IMR-90 (cell line): ENCODE measurements around the gene MACF1. TPM values are rescaled to one million over a fixed set of nuclear protein-coding genes. Genes with fewer than 3 reads are reported as not detected.

Source experiments
- ATAC-seq: fragments of 200-7000 bp; cut with Tn5 transposase; 2 replicates; pipeline ENCODE4 v1.9.1; 2020; ENCODE audit warnings: low read depth, mild to moderate bottlenecking, moderate library complexity
- BruUV-seq: library from RNA; stranded (reverse); fragments of 400-500 nt; replicated peaks from 2 replicates; lab custom pipeline; 2021; lab: Mats Ljungman, UMichigan
- CTCF ChIA-PET: fragments of 300-600 bp; formaldehyde crosslinking; extraction: SDS; loops from one replicate; lab custom pipeline; 2021; ENCODE audit warnings: antibody characterized with exemption; lab: Yijun Ruan, JAX
- POLR2A ChIA-PET: fragments of 300-600 bp; sonication (Branson Sonifier 250); formaldehyde crosslinking; loops from one replicate; lab custom pipeline; 2022; ENCODE audit warnings: antibody characterized with exemption; ENCODE audit not compliant: unreplicated experiment; lab: Charles Lee
- DNase-seq: peaks from one replicate; pipeline ENCODE4 v3.0.0; 2013
- H2AFZ ChIP-seq: replicated peaks from 2 replicates; pipeline ENCODE3; 2013; ENCODE audit warnings: low read length, mild to moderate bottlenecking; ENCODE audit not compliant: poor library complexity
- H2AK5ac ChIP-seq: 2 replicates; pipeline ENCODE4 v1.6.1; 2013; ENCODE audit warnings: low read depth, low read length, inconsistent platforms
- H2AK9ac ChIP-seq: replicated peaks from 2 replicates; pipeline ENCODE3; 2013; ENCODE audit warnings: mild to moderate bottlenecking, low read depth, low read length, moderate library complexity; ENCODE audit not compliant: poor library complexity
- H2BK120ac ChIP-seq: 2 replicates; pipeline ENCODE4 v1.6.1; 2013; ENCODE audit warnings: low read depth, low read length, inconsistent platforms
- H2BK15ac ChIP-seq: 3 replicates; pipeline ENCODE4 v1.6.1; 2013; ENCODE audit warnings: low read depth, low read length, inconsistent platforms
- H2BK20ac ChIP-seq: 2 replicates; pipeline ENCODE4 v1.6.1; 2013; ENCODE audit warnings: low read depth, mild to moderate bottlenecking, inconsistent platforms, low read length, moderate library complexity
- H2BK5ac ChIP-seq: 2 replicates; pipeline ENCODE4 v1.6.1; 2013; ENCODE audit warnings: mild to moderate bottlenecking, low read depth, low read length, inconsistent platforms; ENCODE audit not compliant: poor library complexity, severe bottlenecking
- H3K14ac ChIP-seq: replicated peaks from 2 replicates; pipeline ENCODE4 v1.6.1; 2013; ENCODE audit warnings: low read depth, low read length, inconsistent platforms
- H3K18ac ChIP-seq: 2 replicates; pipeline ENCODE4 v1.6.1; 2013; ENCODE audit warnings: low read depth, low read length, control low read depth
- H3K23ac ChIP-seq: 2 replicates; pipeline ENCODE4 v1.6.1; 2013; ENCODE audit warnings: low read depth, low read length, inconsistent platforms
- H3K27ac ChIP-seq: 2 replicates; pipeline ENCODE4 v1.5.1; 2013; ENCODE audit warnings: mild to moderate bottlenecking, control low read depth, low read length; ENCODE audit not compliant: insufficient read depth
- H3K27me3 ChIP-seq: 2 replicates; pipeline ENCODE4 v1.6.1; 2013; ENCODE audit warnings: low read length; ENCODE audit not compliant: control insufficient read depth, insufficient read depth
- H3K36me3 ChIP-seq: 2 replicates; pipeline ENCODE4 v1.6.1; 2013; ENCODE audit warnings: low read length, mixed read lengths; ENCODE audit not compliant: control insufficient read depth, insufficient read depth
- H3K4ac ChIP-seq: 2 replicates; pipeline ENCODE4 v1.6.1; 2013; ENCODE audit warnings: low read depth, low read length, inconsistent platforms
- H3K4me1 ChIP-seq: 2 replicates; pipeline ENCODE4 v1.6.1; 2013; ENCODE audit warnings: low read length, mixed read lengths; ENCODE audit not compliant: control insufficient read depth, insufficient read depth
- H3K4me2 ChIP-seq: 2 replicates; pipeline ENCODE4 v1.6.1; 2013; ENCODE audit warnings: low read depth, mild to moderate bottlenecking, control low read depth, low read length, moderate library complexity
- H3K4me3 ChIP-seq: 2 replicates; pipeline ENCODE4 v1.5.1; 2013; ENCODE audit warnings: low read depth, mild to moderate bottlenecking, control low read depth, low read length, moderate library complexity; ENCODE audit not compliant: insufficient read depth
- H3K56ac ChIP-seq: 2 replicates; pipeline ENCODE4 v1.6.1; 2013; ENCODE audit warnings: low read length, inconsistent platforms; ENCODE audit not compliant: insufficient read depth; ENCODE audit errors: extremely low read depth
- H3K79me1 ChIP-seq, 2 experiments: 2 replicates each; pipeline ENCODE4 v1.6.1; 2013; ENCODE audit warnings: low read length in 2 of 2, inconsistent platforms in 1 of 2, low read depth in 1 of 2
- H3K9ac ChIP-seq: 2 replicates; pipeline ENCODE4 v1.6.1; 2013; ENCODE audit warnings: low read depth, low read length, control low read depth
- H3K9me1 ChIP-seq: 2 replicates; pipeline ENCODE4 v1.6.1; 2013; ENCODE audit warnings: low read length, inconsistent platforms; ENCODE audit not compliant: insufficient read depth
- H3K9me3 ChIP-seq: 2 replicates; pipeline ENCODE4 v1.6.1; 2013; ENCODE audit warnings: low read length; ENCODE audit not compliant: control insufficient read depth, insufficient read depth
- H4K20me1 ChIP-seq: 2 replicates; pipeline ENCODE4 v1.6.1; 2013; ENCODE audit warnings: low read length, inconsistent platforms; ENCODE audit not compliant: insufficient read depth
- H4K5ac ChIP-seq: 2 replicates; pipeline ENCODE4 v1.6.1; 2013; ENCODE audit warnings: mild to moderate bottlenecking, low read depth, low read length, control low read depth
- H4K8ac ChIP-seq, 2 experiments: 2 replicates each; pipeline ENCODE4 v1.6.1; 2013; ENCODE audit warnings: low read depth in 2 of 2, low read length in 2 of 2, control low read depth in 1 of 2, inconsistent platforms in 1 of 2
- H4K91ac ChIP-seq: 2 replicates; pipeline ENCODE4 v1.6.1; 2013; ENCODE audit warnings: low read depth, low read length, inconsistent platforms; ENCODE audit not compliant: insufficient read depth
- BHLHE40 ChIP-seq: fragments of 150-350 bp; IDR thresholded peaks from 2 replicates; pipeline ENCODE4 v1.6.1; 2016; ENCODE audit warnings: mild to moderate bottlenecking, low read depth, low read length
- CTCF ChIP-seq: conservative IDR thresholded peaks from 2 replicates; pipeline ENCODE4 v1.5.1; 2012; ENCODE audit warnings: mild to moderate bottlenecking, low read depth, low read length, improper control_type of control experiment
- MAZ ChIP-seq: IDR thresholded peaks from 2 replicates; pipeline ENCODE4 v1.6.1; 2012; ENCODE audit warnings: low read depth, mild to moderate bottlenecking, low read length, improper control_type of control experiment, moderate library complexity, borderline replicate concordance
- MXI1 ChIP-seq: IDR thresholded peaks from 2 replicates; pipeline ENCODE4 v1.6.1; 2012; ENCODE audit warnings: low read depth, mild to moderate bottlenecking, low read length, moderate library complexity, borderline replicate concordance
- dilution Hi-C: fragments of 300-500 bp; cut with HindIII; formaldehyde crosslinking; loops from one replicate; pipeline ENCODE4 v1.14.3; 2018; ENCODE audit warnings: low sequenced_read_pairs; ENCODE audit not compliant: unreplicated experiment
- in situ Hi-C: fragments of 300-500 bp; cut with MboI; formaldehyde crosslinking; loops from 3 replicates; pipeline ENCODE4 v1.14.3; 2019; ENCODE audit warnings: low sequenced_read_pairs, inconsistent platforms, mixed read lengths
- intact Hi-C: fragments of 100-400 bp; cut with micrococcal nuclease; formaldehyde crosslinking; loops from 2 replicates; pipeline ENCODE4 v1.10.0; 2022
- polyA plus RNA-seq, 3 experiments: library from polyadenylated mRNA; depleted of rRNA; stranded (reverse); fragments of >200 nt; gene quantifications; 2 replicates each; pipeline ENCODE4 v1.2.3, GENCODE V29; 2012; ENCODE audit warnings: low replicate concordance in 1 of 3
- total RNA-seq: library from RNA; depleted of rRNA; stranded (reverse); fragments of >200 nt; gene quantifications from 2 replicates; pipeline ENCODE4 v1.2.3, GENCODE V29; 2012
- TF ChIP-seq, protein P1 (sequence below): fragments of 150-350 bp; IDR thresholded peaks from 2 replicates; pipeline ENCODE4 v1.6.1; 2017; ENCODE audit warnings: mild to moderate bottlenecking, antibody characterized with exemption, low read length, low read depth

Gene MACF1
- total and polyA plus RNA-seq, 2 of the 4 experiments (the other 2 are of a cell fraction), result 67.6 to 369 TPM

GRCh38 chr1:39164256-39164655 is 40.2 kb upstream of the MACF1 start:
- H3K79me1 ChIP-seq, result peaks cover 21 to 76% of the 10 kb centered on the region in 2 experiments
- H2AFZ ChIP-seq, result no peak overlapping the region
- no peak overlapping the region for H3K18ac ChIP-seq
- no peak overlapping the region; the same call in 1 of the 2 replicates for H3K14ac ChIP-seq
- H3K27me3 ChIP-seq, result no peaks in the 10 kb centered on the region
- no peak overlapping the region for H3K4me3 ChIP-seq
- H4K91ac ChIP-seq, result no peak overlapping the region
- DNase-seq (no peak), ATAC-seq (no peak)
- no peak overlapping the region for H3K9ac ChIP-seq
- H2BK15ac ChIP-seq, result no peak overlapping the region
- peak overlapping the region; percentile 3; the same call in 1 of the 2 replicates for H3K4ac ChIP-seq
- peak overlapping the region; percentile 32; the same call in 1 of the 2 replicates for H3K23ac ChIP-seq
- POLR2A ChIA-PET, result interaction anchor here (1.1 kb wide), 1 partner anchor 60 kb away, joined by 3 read pairs; no protein-coding TSS in a partner anchor
- H3K9me1 ChIP-seq, result peaks cover 16% of the 10 kb centered on the region
- no peak overlapping the region; the same call in 1 of the 2 replicates for H2AK5ac ChIP-seq
- H3K4me1 ChIP-seq, result peaks cover 17% of the 10 kb centered on the region
- no TSS peak for BruUV-seq
- no peak overlapping the region for H4K5ac ChIP-seq
- H2AK9ac ChIP-seq, result no peak overlapping the region
- TF ChIP-seq MXI1 (no peak), BHLHE40 (no peak), CTCF (no peak), MAZ (no peak)
- TF ChIP-seq, protein P1, sequence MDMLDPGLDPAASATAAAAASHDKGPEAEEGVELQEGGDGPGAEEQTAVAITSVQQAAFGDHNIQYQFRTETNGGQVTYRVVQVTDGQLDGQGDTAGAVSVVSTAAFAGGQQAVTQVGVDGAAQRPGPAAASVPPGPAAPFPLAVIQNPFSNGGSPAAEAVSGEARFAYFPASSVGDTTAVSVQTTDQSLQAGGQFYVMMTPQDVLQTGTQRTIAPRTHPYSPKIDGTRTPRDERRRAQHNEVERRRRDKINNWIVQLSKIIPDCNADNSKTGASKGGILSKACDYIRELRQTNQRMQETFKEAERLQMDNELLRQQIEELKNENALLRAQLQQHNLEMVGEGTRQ, result no peak
- H2BK120ac ChIP-seq, result no peak overlapping the region
- H3K36me3 ChIP-seq, result no peaks in the 10 kb centered on the region
- no peak overlapping the region for H2BK20ac ChIP-seq
- peak overlapping the region; percentile 20 for H2BK5ac ChIP-seq
- no peak overlapping the region; the same call in 1 of the 2 replicates for H3K4me2 ChIP-seq
- H3K9me3 ChIP-seq, result no peaks in the 10 kb centered on the region
- no peak overlapping the region for H3K27ac ChIP-seq
- H3K56ac ChIP-seq, result no peak overlapping the region
- in situ Hi-C loops (no loop called here), dilution Hi-C loops (no loop called here), intact Hi-C loops (no loop called here)
- CTCF ChIA-PET, result no interaction called here
- H4K20me1 ChIP-seq, result peaks cover 36% of the 10 kb centered on the region
- no peak overlapping the region; a peak in 1 of 4 replicates for H4K8ac ChIP-seq
